GM21529 (cell line): ENCODE data around the gene P2RY10.
A peak's percentile ranks its signal among the peaks of the same experiment; 100 is the strongest.
"Not testable (repeated sequence)": the region's sequence is repeated elsewhere in the genome, so short reads cannot be mapped to it uniquely, and the experiment has no call there.

ENCODE experiments used
- ATAC-seq: cut with Tn5 transposase; IDR thresholded peaks from one replicate; pipeline ENCODE4 v1.9.1; 2021; ENCODE audit not compliant: unreplicated experiment

The P2RY10 gene

GRCh38 chrX:78945186-78945912, at the start of gene P2RY10:
P2RY10 (plus strand) TSS chrX:78945391; CDS start chrX:78960521, 15,130 bp downstream.
- ATAC-seq: peak; percentile 73

GRCh38 chrX:78922754-78923153, 22.4 kb upstream of the P2RY10 start:
- ATAC-seq: no peak

DNA sequence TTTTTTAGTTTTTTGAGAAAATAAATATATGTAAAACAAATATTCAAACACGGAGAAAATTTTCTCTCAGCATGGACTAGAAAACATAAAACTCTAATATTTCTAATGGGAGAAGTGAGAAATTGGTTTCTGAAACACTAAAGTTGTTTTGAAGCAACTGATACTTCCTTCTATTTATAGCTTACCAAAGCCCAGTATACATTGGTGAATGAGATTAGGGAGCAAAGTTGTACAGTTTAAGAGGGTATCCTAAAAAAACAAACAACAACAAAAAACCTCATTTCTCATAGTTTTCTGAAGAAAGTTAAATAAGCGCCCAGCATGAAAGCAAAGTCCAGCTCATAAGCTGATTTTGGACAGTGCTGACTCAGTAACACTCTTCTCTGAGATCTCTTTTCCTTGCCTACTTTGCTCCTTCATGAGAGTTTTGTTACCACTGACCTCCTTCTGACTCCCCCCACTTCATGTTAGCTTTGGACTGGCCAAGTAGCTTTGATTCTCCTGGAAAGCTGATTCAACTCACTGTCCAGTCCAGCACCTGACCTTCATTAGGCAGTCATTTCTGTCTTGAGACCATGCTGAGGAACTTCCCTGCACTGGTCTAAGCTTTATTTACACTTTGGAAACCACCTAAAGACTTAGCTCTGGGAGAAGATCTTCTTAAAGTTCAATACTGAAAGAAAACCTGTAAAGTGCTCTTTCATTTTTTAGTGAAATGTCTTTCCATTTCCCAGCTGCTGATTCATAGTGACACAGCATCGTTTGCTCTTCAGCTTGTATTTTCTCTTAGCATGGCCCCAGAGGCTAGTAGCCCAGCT, 21.8 kb upstream of the P2RY10 start:
- peak; percentile 92 for ATAC-seq

DNA sequence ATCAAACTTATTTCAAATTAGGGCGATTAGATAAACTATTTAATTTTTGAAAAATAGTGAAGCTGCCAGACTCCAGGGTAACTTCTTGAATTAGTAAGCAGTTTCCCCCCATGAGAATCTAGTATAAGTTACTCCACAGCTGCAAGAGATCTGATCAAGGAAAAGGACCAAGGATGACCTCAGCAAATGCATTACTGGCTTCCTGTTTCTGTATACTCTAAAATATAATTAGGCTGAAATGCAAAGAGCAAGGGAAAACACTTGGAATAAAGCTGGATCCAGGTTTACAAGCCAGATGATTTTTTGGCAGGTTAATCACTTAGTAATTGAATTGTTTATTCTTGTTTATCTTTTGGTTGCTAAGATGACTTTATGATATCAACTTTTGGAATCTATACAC, 13.4 kb upstream of the P2RY10 start:
- ATAC-seq: no peak

GRCh38 chrX:78934866-78935265, 10.3 kb upstream of the P2RY10 start:
- no peak for ATAC-seq

DNA sequence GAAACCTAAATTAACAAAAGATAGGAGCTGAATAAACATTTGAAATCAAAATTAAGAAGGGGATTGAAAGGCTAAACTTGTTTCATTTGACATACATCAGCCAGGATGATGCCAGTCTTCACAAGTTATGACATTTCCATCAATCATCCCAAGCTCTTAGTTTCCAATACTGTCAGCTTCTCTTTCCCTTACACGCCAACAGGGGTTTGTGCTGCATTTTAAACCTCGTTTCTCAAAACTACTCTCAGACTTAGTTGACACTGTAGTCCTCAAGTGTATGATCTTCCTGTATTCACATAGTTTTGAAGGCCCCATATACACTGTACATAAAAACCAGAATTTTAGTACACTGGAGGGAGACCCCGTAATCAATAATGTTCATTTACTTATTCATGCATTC, 840 bp upstream of the P2RY10 start:
- ATAC-seq: no peak

DNA sequence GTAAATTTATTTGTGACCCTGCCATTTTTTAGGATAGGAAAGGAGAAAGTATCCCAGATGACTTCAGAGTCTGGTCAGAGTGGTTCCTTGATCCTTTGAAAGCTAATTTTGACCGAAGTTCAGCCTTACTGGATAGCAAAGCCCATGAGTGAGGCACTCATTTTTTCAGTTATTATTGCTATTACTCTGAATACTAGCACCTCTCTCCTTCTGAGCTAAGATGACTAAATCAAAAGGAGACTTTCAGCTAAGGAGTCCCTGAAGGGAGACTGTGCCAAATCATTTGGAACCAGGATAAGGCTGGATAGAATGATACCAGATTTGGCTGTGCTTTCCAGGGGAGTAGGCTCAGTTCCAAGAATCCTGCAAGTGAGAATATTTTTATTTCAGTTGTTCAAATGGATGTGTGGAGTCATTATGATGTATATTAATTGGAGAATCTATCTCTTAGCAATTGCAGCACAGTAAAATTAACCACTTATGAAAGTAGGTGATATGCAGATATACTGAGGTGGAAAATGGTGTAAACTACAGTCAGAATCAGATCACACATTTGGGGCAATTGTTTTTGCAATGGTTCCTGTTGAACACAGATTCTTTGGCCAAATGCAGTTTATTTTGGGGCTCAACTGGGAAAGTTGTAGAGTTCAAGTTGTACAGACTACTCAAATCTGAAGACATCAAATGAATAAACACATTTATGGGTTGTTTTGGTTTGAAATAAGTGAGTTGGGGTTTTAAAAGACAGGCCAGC, 1.2 kb downstream of the P2RY10 start:
- ATAC-seq: no peak

DNA sequence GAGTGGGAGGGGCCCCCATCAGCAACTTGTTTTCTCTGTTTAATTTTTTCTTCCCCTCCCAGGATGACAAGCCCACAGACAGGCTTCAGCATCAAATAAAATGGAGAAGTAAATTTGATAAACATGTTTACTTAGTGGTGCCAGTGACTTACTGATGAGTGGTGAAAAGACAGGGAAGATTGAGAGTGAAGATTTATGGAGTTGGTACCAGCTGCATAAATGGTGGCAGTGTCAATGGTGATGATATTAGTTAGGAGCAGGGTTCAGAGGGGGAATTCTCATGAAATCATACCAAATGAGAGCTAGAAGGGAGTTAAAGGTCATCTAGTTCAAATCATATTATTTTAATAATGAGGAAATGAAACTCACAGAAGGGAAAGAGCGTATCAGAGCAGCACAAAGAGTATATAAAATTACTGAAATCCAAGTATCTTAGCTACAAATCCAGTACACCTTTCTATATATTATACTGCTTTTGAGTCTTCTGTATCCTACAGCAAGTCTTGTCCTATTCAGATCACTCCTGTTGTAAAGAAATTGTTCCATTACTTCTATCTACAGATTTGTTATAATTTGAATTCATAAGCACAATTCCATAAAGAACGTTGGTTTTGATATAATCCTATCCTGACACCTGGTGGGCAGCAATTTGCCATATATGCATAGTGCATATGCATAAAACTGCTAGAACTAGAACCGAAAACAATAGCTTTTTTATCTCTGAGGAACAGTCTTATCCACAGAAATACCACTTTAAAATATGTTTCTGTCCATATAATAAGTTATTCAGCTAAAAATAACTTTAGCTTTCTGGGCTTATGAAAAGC, 5.0 kb downstream of the P2RY10 start:
- no peak for ATAC-seq

GRCh38 chrX:78957049-78957767, 12.0 kb downstream of the P2RY10 start:
- ATAC-seq: peak; percentile 12

DNA sequence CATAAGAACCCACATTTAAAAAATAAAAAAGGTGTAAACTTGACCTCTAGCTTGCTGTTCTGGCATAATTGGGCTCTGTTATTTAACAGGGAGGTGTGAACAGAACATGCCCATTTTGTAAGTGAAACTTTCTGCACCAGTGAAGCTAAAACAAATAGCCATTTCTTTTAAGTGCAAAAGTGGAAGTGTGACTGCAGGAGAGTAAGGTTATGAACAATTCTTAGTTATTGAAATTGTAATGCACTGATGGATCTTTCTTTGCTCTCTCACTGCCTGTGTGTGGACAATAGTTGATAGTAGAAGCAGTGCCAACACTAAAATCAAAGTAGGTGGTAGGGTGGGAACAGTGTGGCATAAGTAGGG, 12.6 kb downstream of the P2RY10 start:
- peak; percentile 85 for ATAC-seq

DNA sequence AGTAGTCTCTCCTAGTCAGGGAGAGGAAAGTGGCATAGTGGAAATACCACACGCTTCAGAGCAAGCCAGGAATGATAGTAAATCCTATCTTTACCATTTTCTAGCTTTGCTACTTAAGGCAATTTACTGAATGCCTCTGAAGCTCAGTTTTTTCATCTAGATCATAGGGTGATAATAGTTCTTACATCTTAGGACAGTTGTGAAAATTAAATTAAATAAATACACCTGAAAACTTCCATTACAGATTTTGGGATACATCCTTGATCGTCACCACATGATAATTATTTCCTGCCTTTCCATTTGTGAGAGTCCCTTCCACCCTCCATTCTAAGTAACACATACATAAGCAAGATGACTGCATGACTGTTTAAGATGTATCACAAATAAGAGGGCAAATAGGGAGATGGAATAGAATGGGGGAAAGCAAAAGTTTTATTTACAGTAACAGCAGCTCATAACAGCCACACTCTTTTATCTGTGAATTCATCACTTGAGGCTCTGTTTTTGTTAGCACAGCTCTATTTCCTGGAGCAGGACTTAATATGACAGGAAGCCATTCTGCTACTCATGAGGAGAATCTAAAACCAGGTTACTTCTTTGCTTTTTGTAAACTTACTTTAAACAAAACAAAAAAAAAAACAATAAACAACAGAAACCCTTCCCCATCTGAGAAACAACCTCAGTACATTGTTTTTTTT, 13.4 kb downstream of the P2RY10 start:
- no peak for ATAC-seq

DNA sequence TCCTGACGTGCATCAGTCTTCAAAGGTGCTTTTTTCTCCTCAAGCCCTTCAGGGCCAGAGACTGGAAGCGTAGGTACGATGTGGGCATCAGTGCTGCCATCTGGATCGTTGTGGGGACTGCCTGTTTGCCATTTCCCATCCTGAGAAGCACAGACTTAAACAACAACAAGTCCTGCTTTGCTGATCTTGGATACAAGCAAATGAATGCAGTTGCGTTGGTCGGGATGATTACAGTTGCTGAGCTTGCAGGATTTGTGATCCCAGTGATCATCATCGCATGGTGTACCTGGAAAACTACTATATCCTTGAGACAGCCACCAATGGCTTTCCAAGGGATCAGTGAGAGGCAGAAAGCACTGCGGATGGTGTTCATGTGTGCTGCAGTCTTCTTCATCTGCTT, 15.7 kb downstream of the P2RY10 start:
- ATAC-seq: no peak

DNA sequence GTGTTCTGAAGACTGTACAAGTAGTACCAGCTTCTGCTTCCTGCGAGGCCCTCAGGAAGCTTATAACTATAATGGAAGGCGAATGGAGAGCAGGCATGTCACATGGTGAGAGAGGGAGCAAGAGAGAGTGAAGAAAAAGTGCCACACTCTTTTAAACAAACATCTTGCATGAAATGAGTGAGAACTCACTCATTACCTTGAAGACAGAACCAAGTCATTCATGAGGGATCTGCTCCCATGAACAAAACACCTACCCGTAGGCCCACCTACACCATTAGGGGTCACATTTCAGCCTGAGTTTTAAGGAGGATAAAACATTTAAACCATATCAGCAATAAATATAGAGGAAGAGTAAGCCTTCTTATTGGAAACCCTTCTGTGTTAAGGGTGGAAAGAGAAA, 19.4 kb downstream of the P2RY10 start:
- no peak for ATAC-seq

DNA sequence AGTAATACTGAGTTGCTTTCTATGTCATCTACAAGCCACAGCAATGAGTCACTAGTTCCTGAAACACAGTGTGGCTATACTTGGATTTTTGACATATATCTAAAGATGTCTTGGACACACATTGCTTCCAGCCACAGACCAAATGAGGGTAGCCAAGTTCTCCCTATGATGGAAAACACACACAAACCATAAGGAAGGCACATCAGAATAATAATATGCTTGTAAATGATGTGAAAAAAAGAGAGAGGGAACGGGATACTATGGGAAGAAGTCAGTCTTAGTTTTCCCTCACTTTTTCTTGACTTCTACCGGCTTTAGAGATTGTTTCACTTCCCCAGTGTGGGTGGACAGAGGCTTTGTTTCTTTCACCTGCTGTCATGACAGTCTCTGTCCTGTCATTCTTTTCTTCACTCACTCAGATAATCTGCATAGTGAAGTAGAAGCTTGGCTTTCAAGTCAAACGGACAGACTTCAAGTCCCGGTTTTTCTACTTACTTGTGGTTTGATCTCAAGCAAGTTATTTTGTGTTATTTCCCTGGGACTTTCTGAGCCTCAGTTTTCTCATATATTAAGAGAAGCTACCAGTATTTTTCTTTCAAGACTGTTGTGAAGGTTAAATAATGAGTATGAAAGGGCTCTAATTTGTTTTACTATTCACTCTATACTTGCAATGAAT, 34.7 kb downstream of the P2RY10 start:
- peak; percentile 99 for ATAC-seq

DNA sequence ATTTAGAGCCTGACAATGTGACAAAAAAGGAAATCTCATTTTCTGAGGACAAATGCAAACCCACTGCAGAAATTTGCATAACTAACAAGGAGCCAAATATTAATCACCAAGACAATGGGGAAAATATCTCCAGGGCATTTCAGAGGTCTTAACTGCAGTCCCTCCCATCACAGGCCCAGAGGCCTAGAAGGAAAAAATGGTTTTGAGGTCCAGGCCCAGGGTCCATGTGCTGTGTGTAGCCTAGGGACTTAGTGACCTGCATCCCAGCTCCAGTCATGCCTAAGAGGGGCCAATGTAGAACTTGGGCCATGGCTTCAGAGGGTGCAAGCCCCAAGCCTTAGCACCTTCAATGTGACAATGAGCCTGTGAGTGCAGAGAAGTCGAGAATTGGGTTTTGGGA, 44.2 kb downstream of the P2RY10 start:
- ATAC-seq: no peak

- ATAC-seq: no peak
These were observed 52.8 kb downstream of the P2RY10 start for GRCh38 chrX:78997870-78998558.

- not testable (repeated sequence) for ATAC-seq
These were observed 62.3 kb downstream of the P2RY10 start for GRCh38 chrX:79007540-79007939.
